HEK293T (cell line): Measurements from ENCODE around the gene MLF1.

Source experiments
- CTCF ChIA-PET: fragments of 350-600 bp; formaldehyde crosslinking; extraction: SDS; loops from one replicate; lab custom pipeline; 2021; ENCODE audit warnings: antibody characterized with exemption, inconsistent platforms; lab: Yijun Ruan, JAX
- POLR2A ChIA-PET: fragments of 350-600 bp; formaldehyde crosslinking; extraction: SDS; loops from one replicate; lab custom pipeline; 2020; ENCODE audit warnings: antibody characterized with exemption, inconsistent platforms; lab: Yijun Ruan, JAX
- DNase-seq: peaks from one replicate; pipeline ENCODE4 v3.0.0; 2012; ENCODE audit warnings: mixed read lengths; ENCODE audit errors: extremely low spot score
- ARNT ChIP-seq: fragments of 450-650 bp; IDR thresholded peaks from 2 replicates; pipeline ENCODE4 v1.6.1; 2017; ENCODE audit warnings: mild to moderate bottlenecking
- BHLHE40 ChIP-seq: fragments of 450-650 bp; IDR thresholded peaks from 2 replicates; pipeline ENCODE4 v1.6.1; 2016; ENCODE audit warnings: mild to moderate bottlenecking, moderate library complexity, borderline replicate concordance
- CTBP1 ChIP-seq: fragments of 450-650 bp; IDR thresholded peaks from 2 replicates; pipeline ENCODE4 v1.6.1; 2016; ENCODE audit warnings: borderline replicate concordance
- ELF4 ChIP-seq: fragments of 450-650 bp; IDR thresholded peaks from 2 replicates; pipeline ENCODE4 v1.6.1; 2017; ENCODE audit warnings: antibody characterized with exemption
- FOXA1 ChIP-seq: fragments of 450-650 bp; IDR thresholded peaks from 2 replicates; pipeline ENCODE4 v1.6.1; 2016; ENCODE audit warnings: mild to moderate bottlenecking
- FOXK2 ChIP-seq: fragments of 450-650 bp; IDR thresholded peaks from 2 replicates; pipeline ENCODE4 v1.6.1; 2016; ENCODE audit warnings: mild to moderate bottlenecking
- FOXM1 ChIP-seq: fragments of 450-650 bp; IDR thresholded peaks from 2 replicates; pipeline ENCODE4 v1.6.1; 2017; ENCODE audit warnings: mild to moderate bottlenecking, borderline replicate concordance
- HDGF ChIP-seq: fragments of 450-650 bp; IDR thresholded peaks from 2 replicates; pipeline ENCODE4 v1.6.1; 2017; ENCODE audit warnings: antibody characterized with exemption, borderline replicate concordance
- L3MBTL2 ChIP-seq: fragments of 450-650 bp; conservative IDR thresholded peaks from 2 replicates; pipeline ENCODE4 v1.6.1; 2016; ENCODE audit warnings: mild to moderate bottlenecking
- LEF1 ChIP-seq: fragments of 450-650 bp; IDR thresholded peaks from 2 replicates; pipeline ENCODE4 v1.6.1; 2017; ENCODE audit warnings: mild to moderate bottlenecking, borderline replicate concordance
- NFRKB ChIP-seq: fragments of 450-650 bp; IDR thresholded peaks from 2 replicates; pipeline ENCODE4 v1.6.1; 2016; ENCODE audit warnings: mild to moderate bottlenecking, moderate library complexity
- SP1 ChIP-seq: fragments of 450-650 bp; IDR thresholded peaks from 2 replicates; pipeline ENCODE4 v1.6.1; 2017
- SUZ12 ChIP-seq: fragments of 450-650 bp; IDR thresholded peaks from 2 replicates; pipeline ENCODE4 v1.6.1; 2016; ENCODE audit warnings: mild to moderate bottlenecking
- TARDBP ChIP-seq: fragments of 450-650 bp; IDR thresholded peaks from 2 replicates; pipeline ENCODE4 v1.6.1; 2016
- ZNF384 ChIP-seq: fragments of 450-650 bp; IDR thresholded peaks from 2 replicates; pipeline ENCODE4 v1.6.1; 2016
- TF ChIP-seq, protein P1 (sequence below): fragments of 450-650 bp; IDR thresholded peaks from 2 replicates; pipeline ENCODE4 v1.6.1; 2016

MLF1 gene

DNA sequence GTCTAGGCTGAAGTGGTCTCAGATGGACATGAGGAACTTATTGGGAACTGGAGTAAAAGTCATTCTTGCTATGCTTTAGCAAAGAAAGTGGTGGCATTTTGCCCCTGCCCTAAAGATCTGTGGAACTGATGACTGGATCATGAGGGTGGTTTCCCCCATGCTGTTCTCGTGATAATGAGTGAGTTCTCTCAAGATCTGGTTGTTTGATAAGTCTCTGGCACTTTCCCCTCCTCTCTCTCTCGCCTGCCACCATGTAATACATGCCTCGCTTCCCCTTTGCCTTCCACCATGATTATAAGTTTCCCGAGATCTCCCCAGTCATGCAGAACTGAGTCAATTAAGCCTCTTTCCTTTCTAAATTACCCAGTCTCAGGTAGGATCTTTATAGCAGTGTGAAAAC, 11.5 kb upstream of the MLF1 start:
- DNase-seq: no peak
- ChIA-PET CTCF (no interaction called here), POLR2A (no interaction called here)
- no peak for TF ChIP-seq CTBP1
- TF ChIP-seq TARDBP: no peak
- no peak for TF ChIP-seq FOXA1
- TF ChIP-seq ELF4: no peak
- TF ChIP-seq ARNT: no peak
- no peak for TF ChIP-seq FOXK2
- TF ChIP-seq, protein P1, sequence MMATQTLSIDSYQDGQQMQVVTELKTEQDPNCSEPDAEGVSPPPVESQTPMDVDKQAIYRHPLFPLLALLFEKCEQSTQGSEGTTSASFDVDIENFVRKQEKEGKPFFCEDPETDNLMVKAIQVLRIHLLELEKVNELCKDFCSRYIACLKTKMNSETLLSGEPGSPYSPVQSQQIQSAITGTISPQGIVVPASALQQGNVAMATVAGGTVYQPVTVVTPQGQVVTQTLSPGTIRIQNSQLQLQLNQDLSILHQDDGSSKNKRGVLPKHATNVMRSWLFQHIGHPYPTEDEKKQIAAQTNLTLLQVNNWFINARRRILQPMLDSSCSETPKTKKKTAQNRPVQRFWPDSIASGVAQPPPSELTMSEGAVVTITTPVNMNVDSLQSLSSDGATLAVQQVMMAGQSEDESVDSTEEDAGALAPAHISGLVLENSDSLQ: no peak
- TF ChIP-seq BHLHE40: no peak
- TF ChIP-seq NFRKB: no peak
- TF ChIP-seq FOXM1: no peak
- TF ChIP-seq LEF1: no peak
- no peak for TF ChIP-seq SP1
- TF ChIP-seq HDGF: no peak
- TF ChIP-seq ZNF384: no peak
- no peak for TF ChIP-seq L3MBTL2
- TF ChIP-seq SUZ12: no peak

DNA sequence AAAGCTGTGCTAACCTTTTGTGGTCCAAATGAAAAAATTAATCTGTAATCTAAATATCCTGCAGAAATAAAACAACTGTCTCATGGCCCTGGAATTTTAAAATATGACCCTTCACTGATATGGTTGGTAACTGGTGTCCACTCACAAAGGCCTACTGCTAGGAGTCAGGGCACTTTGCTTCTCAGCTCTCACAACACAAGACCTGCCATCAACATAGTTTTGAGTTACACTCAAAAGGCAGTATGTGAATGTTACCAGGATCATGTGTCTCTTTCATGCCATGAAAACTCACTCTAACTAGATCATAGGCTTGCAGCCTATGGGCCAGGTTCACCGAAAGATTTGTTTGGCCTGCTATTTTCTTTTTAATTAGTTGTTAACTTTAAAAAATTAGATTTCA, 10.0 kb upstream of the MLF1 start:
- no peak for DNase-seq
- no peak for TF ChIP-seq NFRKB
- no peak for TF ChIP-seq HDGF
- no peak for TF ChIP-seq ELF4
- TF ChIP-seq SP1: no peak
- no peak for TF ChIP-seq FOXK2
- no peak for TF ChIP-seq L3MBTL2
- TF ChIP-seq TARDBP: no peak
- no peak for TF ChIP-seq SUZ12
- TF ChIP-seq, protein P1: no peak
- TF ChIP-seq ZNF384: no peak
- no peak for TF ChIP-seq LEF1
- TF ChIP-seq ARNT: no peak
- TF ChIP-seq FOXA1: no peak
- no peak for TF ChIP-seq CTBP1
- no peak for TF ChIP-seq FOXM1
- TF ChIP-seq BHLHE40: no peak
- POLR2A ChIA-PET: no interaction called here
- CTCF ChIA-PET: no interaction called here

DNA sequence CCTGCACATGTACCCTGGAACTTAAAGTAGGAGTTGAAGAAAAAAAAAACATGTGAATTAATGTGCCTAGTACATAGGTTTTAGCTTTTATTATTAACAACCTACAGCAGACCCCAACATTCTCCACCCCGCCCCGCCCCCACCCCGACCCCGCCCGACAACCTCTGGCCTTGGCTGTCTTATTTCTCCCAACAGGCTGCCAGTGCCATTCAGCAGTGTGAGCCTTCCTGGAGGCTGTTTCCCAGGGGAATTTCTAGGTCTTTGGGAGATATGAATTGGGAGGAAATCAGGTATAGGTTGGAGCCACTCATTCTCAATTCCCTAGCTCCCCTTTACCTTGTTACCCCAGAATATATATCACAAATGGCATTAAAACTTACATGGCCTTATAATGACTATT, 8.3 kb upstream of the MLF1 start:
- TF ChIP-seq ZNF384: no peak
- TF ChIP-seq NFRKB: no peak
- no peak for TF ChIP-seq TARDBP
- no peak for TF ChIP-seq HDGF
- TF ChIP-seq FOXK2: no peak
- no peak for TF ChIP-seq SP1
- TF ChIP-seq L3MBTL2: no peak
- no peak for TF ChIP-seq BHLHE40
- no peak for TF ChIP-seq FOXA1
- no peak for TF ChIP-seq ARNT
- no peak for TF ChIP-seq CTBP1
- no peak for TF ChIP-seq LEF1
- no peak for TF ChIP-seq ELF4
- TF ChIP-seq, protein P1: no peak
- no peak for TF ChIP-seq SUZ12
- TF ChIP-seq FOXM1: no peak
- DNase-seq: no peak
- ChIA-PET POLR2A (no interaction called here), CTCF (no interaction called here)

DNA sequence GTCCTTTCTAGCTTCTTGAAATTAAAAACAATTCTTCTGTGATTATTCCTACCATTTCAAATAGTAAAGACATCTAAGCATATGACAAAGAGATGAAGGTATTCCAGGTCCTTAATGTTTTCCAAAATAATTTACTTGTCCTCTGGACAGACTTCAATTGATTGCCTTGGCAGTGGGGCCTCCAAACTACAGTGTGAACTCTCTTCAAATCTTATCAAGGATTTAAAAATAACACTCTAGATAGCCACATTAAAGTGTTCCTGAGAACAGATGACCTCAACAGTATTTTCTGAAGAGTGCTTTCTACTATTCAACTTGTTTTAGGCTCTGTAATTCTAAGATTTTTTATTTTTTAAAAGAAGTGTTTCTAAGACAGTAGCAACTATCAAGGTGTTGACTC, 7.9 kb upstream of the MLF1 start:
- TF ChIP-seq, protein P1: no peak
- TF ChIP-seq SP1: no peak
- TF ChIP-seq TARDBP: no peak
- no peak for TF ChIP-seq FOXM1
- TF ChIP-seq ARNT: no peak
- no peak for TF ChIP-seq L3MBTL2
- ChIA-PET CTCF (no interaction called here), POLR2A (no interaction called here)
- DNase-seq: no peak

DNA sequence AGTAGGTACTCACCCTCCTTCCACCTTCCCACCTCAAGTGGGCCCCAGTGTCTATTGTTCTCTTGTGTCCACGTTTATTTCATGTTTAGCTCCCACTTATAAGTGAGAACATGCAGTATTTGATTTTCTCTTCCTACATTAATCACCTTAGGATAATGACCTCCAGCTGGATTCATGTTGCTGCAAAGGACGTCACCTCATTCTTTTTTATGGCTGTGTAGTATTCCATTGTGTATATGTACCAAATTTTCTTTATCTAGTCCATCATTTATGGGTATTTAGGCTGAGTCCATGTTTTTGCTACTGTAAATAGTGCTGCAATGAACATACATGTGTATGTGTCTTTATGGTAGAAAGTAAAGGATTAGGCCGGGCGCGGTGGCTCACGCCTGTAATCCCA, 5.9 kb upstream of the MLF1 start:
- ChIA-PET CTCF (no interaction called here), POLR2A (no interaction called here)
- TF ChIP-seq FOXA1: no peak
- no peak for TF ChIP-seq SUZ12
- TF ChIP-seq FOXM1: no peak
- TF ChIP-seq FOXK2: no peak
- no peak for TF ChIP-seq NFRKB
- no peak for DNase-seq

DNA sequence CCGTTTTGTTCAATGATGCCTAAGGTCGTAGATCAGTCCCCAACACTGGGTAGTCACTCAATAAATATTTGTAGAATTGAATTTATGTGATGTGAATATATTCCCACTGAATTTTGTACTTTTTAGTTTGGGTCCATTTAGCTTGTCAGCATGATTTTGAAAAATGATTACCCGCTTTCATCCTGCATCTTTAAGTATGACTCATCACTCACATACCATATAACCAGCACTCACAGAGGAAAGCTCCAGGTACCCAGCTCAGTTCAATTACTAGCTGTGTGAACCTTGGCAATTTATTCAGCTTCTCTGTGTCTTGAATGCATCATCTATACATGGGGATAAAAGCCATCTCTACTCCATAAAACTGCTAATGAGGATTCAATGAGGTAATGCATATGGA, 2.2 kb upstream of the MLF1 start:
- POLR2A ChIA-PET: interaction anchor here (1.7 kb wide), 1 partner anchor 76 kb away, joined by 3 read pairs; the partner anchor contains the start of gene GFM1
- TF ChIP-seq L3MBTL2: no peak
- TF ChIP-seq ZNF384: no peak
- TF ChIP-seq CTBP1: no peak
- no peak for TF ChIP-seq ELF4
- TF ChIP-seq ARNT: no peak
- no peak for TF ChIP-seq FOXM1
- TF ChIP-seq FOXK2: no peak
- TF ChIP-seq TARDBP: no peak
- TF ChIP-seq, protein P1: no peak
- TF ChIP-seq FOXA1: no peak
- CTCF ChIA-PET: no interaction called here
- DNase-seq: no peak
